Suprapubic skin (tissue), 4 donors: ENCODE measurements around the gene TBCB.

ENCODE experiments used
- CTCF ChIP-seq, 2 donors: fragments of 200-600 bp in 1 of 2; fragments of 450-650 bp in 1 of 2; sonication (generic) in 1 of 2; IDR thresholded peaks; one replicate each; pipeline ENCODE4 v1.5.1; 2016 to 2019; ENCODE audit warnings: antibody characterized with exemption in 2 of 2, mild to moderate bottlenecking in 1 of 2, moderate library complexity in 1 of 2
- EP300 ChIP-seq: sonication (generic); formaldehyde crosslinking; IDR thresholded peaks from one replicate; pipeline ENCODE4 v1.6.1; 2017; ENCODE audit warnings: antibody characterized with exemption
- POLR2A ChIP-seq, 2 donors: fragments of 450-650 bp; IDR thresholded peaks; one replicate each; pipeline ENCODE4 v1.6.1; 2017; ENCODE audit warnings: antibody characterized with exemption in 2 of 2, mild to moderate bottlenecking in 2 of 2, moderate library complexity in 2 of 2
- POLR2AphosphoS5 ChIP-seq, 3 donors: sonication (generic); formaldehyde crosslinking; IDR thresholded peaks; one replicate each; pipeline ENCODE4 v1.6.1; 2017; ENCODE audit warnings: antibody characterized with exemption in 3 of 3

GRCh38 chr19:36072081-36072480 lies 43.2 kb upstream of the TBCB start:
- no peak for TF ChIP-seq CTCF (IDR thresholded peaks at IDR 0.05)
- no peak for TF ChIP-seq POLR2AphosphoS5 (IDR thresholded peaks at IDR 0.05)
- TF ChIP-seq EP300, result no peak
- TF ChIP-seq POLR2A (IDR thresholded peaks at IDR 0.05), result no peak
